Mammary epithelial cell (primary cell): Measurements from ENCODE around the gene USPL1.

ENCODE experiments used
- EZH2 ChIP-seq: IDR thresholded peaks from 2 replicates; pipeline ENCODE4 v1.6.1; 2012; ENCODE audit warnings: low read length, inconsistent platforms, borderline replicate concordance
- TF ChIP-seq, protein P1 (sequence below), 2 donors: IDR thresholded peaks in 1 of 2; conservative IDR thresholded peaks in 1 of 2; 2 replicates each; pipeline ENCODE4 v1.5.1; 2011 to 2012; ENCODE audit warnings: inconsistent platforms in 2 of 2, low read length in 2 of 2, mild to moderate bottlenecking in 2 of 2, control low read depth in 1 of 2, low read depth in 1 of 2; ENCODE audit not compliant: insufficient read depth in 1 of 2; ENCODE audit errors: extremely low read depth in 1 of 2

DNA sequence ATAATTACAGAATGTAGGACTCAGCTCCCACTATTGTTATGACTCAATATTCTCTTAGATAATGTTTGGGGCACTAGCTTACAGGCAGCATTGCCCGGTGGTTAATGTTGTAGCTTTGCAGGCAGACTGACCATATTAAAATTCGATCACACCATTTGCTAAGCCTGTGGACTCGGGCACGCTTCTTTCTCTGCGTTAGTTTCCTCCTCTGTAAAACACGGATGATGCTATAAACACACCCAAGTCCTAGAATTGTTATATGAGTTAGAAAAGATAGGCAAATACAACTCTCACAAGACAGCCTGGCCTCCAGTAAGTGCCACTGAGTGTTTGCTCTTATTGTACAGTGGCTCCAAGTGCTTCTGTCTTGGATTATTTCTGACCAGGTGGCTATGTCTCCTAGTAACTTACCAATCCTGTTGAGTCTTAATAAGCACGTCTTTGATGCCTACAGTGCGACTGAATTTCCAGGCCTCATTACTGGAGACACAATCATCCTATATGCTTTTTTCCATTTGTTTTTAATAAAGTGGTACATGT, 67.7 kb downstream of the USPL1 start:
- TF ChIP-seq, protein P1, sequence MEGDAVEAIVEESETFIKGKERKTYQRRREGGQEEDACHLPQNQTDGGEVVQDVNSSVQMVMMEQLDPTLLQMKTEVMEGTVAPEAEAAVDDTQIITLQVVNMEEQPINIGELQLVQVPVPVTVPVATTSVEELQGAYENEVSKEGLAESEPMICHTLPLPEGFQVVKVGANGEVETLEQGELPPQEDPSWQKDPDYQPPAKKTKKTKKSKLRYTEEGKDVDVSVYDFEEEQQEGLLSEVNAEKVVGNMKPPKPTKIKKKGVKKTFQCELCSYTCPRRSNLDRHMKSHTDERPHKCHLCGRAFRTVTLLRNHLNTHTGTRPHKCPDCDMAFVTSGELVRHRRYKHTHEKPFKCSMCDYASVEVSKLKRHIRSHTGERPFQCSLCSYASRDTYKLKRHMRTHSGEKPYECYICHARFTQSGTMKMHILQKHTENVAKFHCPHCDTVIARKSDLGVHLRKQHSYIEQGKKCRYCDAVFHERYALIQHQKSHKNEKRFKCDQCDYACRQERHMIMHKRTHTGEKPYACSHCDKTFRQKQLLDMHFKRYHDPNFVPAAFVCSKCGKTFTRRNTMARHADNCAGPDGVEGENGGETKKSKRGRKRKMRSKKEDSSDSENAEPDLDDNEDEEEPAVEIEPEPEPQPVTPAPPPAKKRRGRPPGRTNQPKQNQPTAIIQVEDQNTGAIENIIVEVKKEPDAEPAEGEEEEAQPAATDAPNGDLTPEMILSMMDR (conservative IDR thresholded peaks at IDR 0.05 in 1 of 2, IDR thresholded peaks at IDR 0.05 in 1 of 2; ENCODE audit: extremely low read depth in 1 of 2, insufficient read depth in 1 of 2, low read depth in 1 of 2, low read length in 2 of 2), result no peak
- no peak for TF ChIP-seq EZH2
